SIG-M5 treated with dmso at 0.1 percent for 504 hours (cell line): Measurements from ENCODE around the gene RNF213.

Source experiments
- DNase-seq: peaks from one replicate; lab custom pipeline; 2025; ENCODE audit not compliant: unreplicated experiment; lab: John Stamatoyannopoulos, UW

RNF213 gene

GRCh38 chr17:80347536-80347935 lies 86.9 kb downstream of the RNF213 start:
- DNase-seq: no peak

- DNase-seq: no peak
Measured at GRCh38 chr17:80347948-80348351, 87.3 kb downstream of the RNF213 start.

GRCh38 chr17:80348551-80349150 lies 88.0 kb downstream of the RNF213 start:
- DNase-seq: no peak

GRCh38 chr17:80349151-80349651 lies 88.5 kb downstream of the RNF213 start:
- no peak for DNase-seq

GRCh38 chr17:80349751-80350150 lies 89.1 kb downstream of the RNF213 start:
- no peak for DNase-seq

- no peak for DNase-seq
Measured at GRCh38 chr17:80352216-80352895, 91.7 kb downstream of the RNF213 start.

- DNase-seq: no peak
Measured at GRCh38 chr17:80352991-80353665, 92.5 kb downstream of the RNF213 start.

- DNase-seq: no peak
Measured at GRCh38 chr17:80353718-80354275, 93.1 kb downstream of the RNF213 start.

GRCh38 chr17:80354336-80354735 lies 93.7 kb downstream of the RNF213 start:
- no peak for DNase-seq

- no peak for DNase-seq
Measured at GRCh38 chr17:80356231-80356856, 95.7 kb downstream of the RNF213 start.

GRCh38 chr17:80358131-80358530 lies 97.5 kb downstream of the RNF213 start:
- DNase-seq: no peak

GRCh38 chr17:80358861-80359260 lies 98.2 kb downstream of the RNF213 start:
- DNase-seq: no peak

GRCh38 chr17:80359422-80360110 lies 98.9 kb downstream of the RNF213 start:
- DNase-seq: peak; percentile 30

- DNase-seq: no peak
Measured at GRCh38 chr17:80360396-80360795, 99.7 kb downstream of the RNF213 start.

GRCh38 chr17:80361495-80362220 lies 101.0 kb downstream of the RNF213 start:
- no peak for DNase-seq

- DNase-seq: no peak
Measured at GRCh38 chr17:80362428-80363119, 101.9 kb downstream of the RNF213 start.

- no peak for DNase-seq
Measured at GRCh38 chr17:80363120-80363515, 102.5 kb downstream of the RNF213 start.

GRCh38 chr17:80363518-80364090 lies 103.0 kb downstream of the RNF213 start:
- DNase-seq: no peak

GRCh38 chr17:80364091-80364691 lies 103.5 kb downstream of the RNF213 start:
- peak; percentile 4 for DNase-seq
